ENCODE results near the gene BCL6.

The BCL6 gene

DNA sequence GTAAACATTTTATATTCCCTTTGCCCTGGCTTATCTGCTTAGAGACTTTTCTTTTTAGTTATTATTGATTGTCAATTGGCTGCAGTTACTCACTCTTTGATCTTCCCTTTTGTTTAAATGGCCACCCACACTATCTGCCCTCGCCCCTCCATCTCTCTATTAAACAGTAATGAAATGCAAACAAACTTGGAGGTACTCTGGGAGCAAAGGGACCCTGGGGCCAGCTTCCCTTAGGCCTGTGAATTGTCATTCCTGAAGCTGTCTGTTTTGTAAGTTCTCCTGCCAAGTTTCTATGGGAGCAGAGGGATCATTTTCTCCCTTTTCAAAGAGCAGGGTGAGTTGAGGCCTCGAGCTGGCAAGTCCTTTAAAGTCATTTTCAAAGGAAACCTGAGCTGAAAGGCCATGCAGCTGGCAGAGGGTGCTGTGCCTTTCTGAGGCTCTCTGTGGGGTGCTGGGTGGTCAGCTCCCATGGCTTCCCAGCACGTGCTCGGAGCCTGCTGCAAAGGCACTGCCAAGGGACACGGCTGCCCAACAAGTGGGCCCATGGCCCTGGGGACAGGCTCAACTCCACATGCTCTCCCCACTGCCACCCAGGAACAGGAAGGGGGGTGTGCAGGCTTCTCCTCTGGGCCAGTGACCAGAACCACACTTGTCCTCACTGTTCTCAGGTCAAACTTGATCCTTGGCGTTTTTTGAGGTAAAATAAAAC lies 25.5 kb downstream of the BCL6 start:
- no peak overlapping the region for H3K4me3 ChIP-seq (ENCODE audit: control insufficient read depth, low read depth, low read length)
- TF ChIP-seq, protein P1, sequence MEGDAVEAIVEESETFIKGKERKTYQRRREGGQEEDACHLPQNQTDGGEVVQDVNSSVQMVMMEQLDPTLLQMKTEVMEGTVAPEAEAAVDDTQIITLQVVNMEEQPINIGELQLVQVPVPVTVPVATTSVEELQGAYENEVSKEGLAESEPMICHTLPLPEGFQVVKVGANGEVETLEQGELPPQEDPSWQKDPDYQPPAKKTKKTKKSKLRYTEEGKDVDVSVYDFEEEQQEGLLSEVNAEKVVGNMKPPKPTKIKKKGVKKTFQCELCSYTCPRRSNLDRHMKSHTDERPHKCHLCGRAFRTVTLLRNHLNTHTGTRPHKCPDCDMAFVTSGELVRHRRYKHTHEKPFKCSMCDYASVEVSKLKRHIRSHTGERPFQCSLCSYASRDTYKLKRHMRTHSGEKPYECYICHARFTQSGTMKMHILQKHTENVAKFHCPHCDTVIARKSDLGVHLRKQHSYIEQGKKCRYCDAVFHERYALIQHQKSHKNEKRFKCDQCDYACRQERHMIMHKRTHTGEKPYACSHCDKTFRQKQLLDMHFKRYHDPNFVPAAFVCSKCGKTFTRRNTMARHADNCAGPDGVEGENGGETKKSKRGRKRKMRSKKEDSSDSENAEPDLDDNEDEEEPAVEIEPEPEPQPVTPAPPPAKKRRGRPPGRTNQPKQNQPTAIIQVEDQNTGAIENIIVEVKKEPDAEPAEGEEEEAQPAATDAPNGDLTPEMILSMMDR (conservative IDR thresholded peaks at IDR 0.05; ENCODE audit: control insufficient read depth, insufficient read depth, low read depth, low read length), result no peak
- no peak for DNase-seq (ENCODE audit: low read depth)

DNA sequence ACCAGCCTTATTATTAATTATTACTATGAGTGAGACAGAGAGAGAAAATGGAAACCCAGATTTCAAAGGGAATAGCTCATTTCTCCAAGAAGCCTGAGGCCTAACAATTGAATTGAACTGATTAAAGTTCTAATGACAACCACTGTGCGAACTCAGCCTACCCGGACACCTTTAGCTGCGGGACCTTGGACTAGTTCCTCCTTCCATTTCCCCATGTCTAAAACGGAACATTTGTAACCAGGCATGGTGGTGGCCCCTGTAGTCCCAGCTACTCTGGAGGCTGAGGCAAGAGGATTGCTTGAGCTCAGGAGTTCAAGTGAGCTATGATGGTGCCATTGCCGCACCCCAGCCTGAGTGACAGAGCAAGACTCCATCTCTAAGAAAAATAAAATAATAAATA lies 26.5 kb downstream of the BCL6 start:
- TF ChIP-seq, protein P1 (conservative IDR thresholded peaks at IDR 0.05; ENCODE audit: control insufficient read depth, insufficient read depth, low read depth, low read length), result no peak
- no peak overlapping the region for H3K4me3 ChIP-seq (ENCODE audit: control insufficient read depth, low read depth, low read length)
- no peak for DNase-seq (ENCODE audit: low read depth)

DNA sequence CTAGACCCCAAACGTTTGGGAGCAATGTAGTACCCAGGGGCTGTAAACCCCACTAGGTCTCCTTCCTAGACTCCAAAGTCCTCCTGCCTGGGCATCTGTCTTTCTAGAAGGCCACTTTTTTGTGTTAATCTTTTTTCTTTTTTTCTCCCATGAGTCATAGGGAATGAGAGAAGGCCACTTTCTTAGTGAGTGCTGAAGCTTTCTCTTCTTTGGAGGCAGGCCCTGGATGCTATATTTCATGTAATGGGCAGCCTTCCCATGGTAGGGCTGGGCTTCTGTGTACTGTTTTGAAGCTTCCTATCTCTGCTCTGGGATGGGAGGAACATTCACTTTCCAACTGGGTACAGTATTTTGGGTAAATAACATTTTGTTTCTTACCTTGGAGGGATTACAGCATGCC lies 27.7 kb downstream of the BCL6 start:
- TF ChIP-seq, protein P1 (conservative IDR thresholded peaks at IDR 0.05; ENCODE audit: control insufficient read depth, insufficient read depth, low read depth, low read length), result no peak
- H3K4me3 ChIP-seq (ENCODE audit: control insufficient read depth, low read depth, low read length), result no peak overlapping the region
- peak; percentile 52 for DNase-seq (ENCODE audit: low read depth)

DNA sequence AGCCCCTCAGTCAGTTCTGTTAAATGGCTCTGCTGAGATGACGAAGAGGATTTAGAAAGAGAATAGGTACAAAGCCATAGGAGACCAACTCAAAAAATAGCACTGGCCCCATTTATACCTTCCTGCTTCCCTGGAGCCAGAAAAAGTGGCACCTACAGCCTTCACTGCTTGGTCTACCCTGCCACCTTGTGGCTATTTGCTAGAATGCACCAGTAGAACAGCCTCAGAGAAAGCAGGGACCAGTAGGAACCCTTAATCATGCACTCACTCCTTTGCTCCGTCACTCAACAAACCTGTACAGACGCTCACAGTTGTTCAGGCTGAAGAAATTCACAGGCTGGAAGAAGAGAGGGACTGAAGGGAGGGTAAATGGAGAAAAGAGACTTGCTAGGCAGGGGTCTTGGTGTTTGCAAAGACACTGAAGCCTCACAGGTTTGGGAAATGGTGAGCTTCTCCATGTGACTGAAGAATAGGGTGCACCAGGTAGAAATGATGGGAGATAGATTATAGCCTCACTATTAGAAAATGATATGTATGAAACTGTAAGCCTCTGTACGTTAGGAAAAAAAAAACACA lies 30.8 kb downstream of the BCL6 start:
- H3K4me3 ChIP-seq (ENCODE audit: control insufficient read depth, low read depth, low read length), result no peak overlapping the region
- TF ChIP-seq, protein P1 (conservative IDR thresholded peaks at IDR 0.05; ENCODE audit: control insufficient read depth, insufficient read depth, low read depth, low read length), result peak; percentile 98
- peak; percentile 76 for DNase-seq (ENCODE audit: low read depth)

DNA sequence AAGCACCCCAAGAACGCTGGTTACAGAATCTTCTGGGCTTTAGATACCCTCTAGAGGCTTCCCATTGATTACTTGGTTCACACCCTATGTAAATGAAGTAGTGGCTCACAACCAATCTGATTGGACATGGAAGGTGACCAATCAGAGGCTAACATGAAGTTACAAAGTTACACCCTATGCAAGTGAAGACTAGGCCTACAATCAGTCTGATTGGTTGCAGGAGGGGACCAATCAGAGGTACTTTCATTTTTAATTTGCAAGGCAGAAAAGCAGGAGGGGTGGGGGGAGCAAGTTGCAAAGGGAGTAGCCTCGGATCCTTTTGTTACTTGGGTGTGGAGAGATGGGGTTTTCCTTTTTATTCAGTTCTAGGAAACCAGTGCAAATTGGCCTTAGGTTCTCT lies 31.8 kb downstream of the BCL6 start:
- no peak overlapping the region for H3K4me3 ChIP-seq (ENCODE audit: control insufficient read depth, low read depth, low read length)
- DNase-seq (ENCODE audit: low read depth), result peak; percentile 64
- TF ChIP-seq, protein P1 (conservative IDR thresholded peaks at IDR 0.05; ENCODE audit: control insufficient read depth, insufficient read depth, low read depth, low read length), result no peak

DNA sequence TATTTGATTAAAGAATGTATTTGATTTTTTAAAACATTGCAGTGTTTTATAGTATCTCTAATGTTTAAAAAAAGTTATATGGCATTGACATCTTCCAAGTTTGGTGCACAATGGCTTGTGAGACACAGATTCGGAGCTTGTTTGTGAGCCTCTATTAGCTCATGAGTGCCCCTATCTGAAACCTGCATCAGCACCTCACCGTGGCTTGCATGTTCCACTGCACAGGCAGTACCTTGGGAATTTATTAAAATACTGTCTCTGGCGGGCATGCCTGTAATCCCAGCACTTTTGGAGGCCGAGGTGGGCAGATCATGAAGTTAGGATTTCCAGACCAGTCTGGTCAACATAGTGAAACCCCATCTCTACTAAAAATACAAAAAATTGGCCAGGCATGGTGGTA lies 36.1 kb downstream of the BCL6 start:
- no peak for DNase-seq (ENCODE audit: low read depth)
- H3K4me3 ChIP-seq (ENCODE audit: control insufficient read depth, low read depth, low read length), result no peak overlapping the region
- TF ChIP-seq, protein P1 (conservative IDR thresholded peaks at IDR 0.05; ENCODE audit: control insufficient read depth, insufficient read depth, low read depth, low read length), result no peak

Measured in fibroblast of mammary gland (primary cell).